Endothelial cell of hepatic sinusoid (primary cell): ENCODE measurements around the gene SLC26A5.
"Not testable (repeated sequence)": the region's sequence is repeated elsewhere in the genome, so short reads cannot be mapped to it uniquely, and the experiment has no call there.

Experiments used
- in situ Hi-C: cut with HindIII; loops from 2 replicates; pipeline ENCODE4 v1.10.0; 2017; ENCODE audit warnings: low sequenced_read_pairs

The SLC26A5 gene

GRCh38 chr7:103405789-103406613 lies 40.0 kb downstream of the SLC26A5 start:
- in situ Hi-C loops: not testable (repeated sequence)

GRCh38 chr7:103399687-103400086 lies 46.3 kb downstream of the SLC26A5 start:
- in situ Hi-C loops: not testable (repeated sequence)

DNA sequence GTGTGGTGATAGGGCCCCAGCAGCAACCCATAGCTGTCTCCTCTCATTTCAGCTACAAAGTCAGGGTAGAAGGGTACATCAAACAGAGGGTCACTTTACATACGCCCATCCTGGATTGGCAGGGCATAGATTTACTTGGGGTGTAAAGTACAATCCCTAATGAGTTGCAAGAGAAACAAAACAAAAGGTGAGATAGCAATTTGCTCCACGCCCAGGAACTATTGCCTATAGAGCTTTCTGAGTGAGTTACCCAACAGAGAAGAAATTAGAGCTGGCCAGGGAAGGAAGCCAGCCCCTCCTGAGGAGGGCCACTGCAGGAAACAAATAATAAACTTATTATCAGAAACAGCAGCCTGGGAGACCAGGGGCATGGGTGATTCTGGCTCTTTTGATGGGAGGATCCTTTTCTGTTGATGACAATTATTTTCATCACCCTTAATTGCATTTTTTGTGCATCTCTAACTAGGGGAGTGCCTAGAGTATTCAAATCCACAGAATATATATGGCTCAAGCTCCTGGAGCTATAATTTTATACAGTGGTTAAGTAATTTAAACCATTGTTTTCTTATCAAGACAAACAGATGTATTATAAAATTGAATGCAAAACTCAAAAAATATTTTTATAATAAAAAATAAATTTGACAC lies 47.4 kb downstream of the SLC26A5 start:
- in situ Hi-C loops: no loop called here

DNA sequence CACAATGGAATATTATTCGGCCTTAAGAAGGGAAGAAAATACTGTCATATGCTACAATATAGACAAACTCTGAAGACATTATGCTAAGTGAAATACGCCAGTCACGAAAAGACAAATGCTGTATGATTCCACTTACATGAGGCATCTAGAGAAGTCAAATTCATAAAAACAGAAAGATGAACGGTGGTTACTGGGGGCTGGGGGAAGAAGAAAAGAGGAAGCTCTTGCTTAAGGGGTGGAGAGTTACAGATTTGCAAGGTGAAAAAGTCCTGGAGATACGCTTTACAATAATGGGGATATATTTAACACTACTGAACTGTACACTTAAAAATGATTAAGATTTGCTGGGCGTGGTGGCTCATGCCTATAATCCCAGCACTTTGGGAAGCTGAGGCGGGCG lies 49.5 kb downstream of the SLC26A5 start:
- in situ Hi-C loops: no loop called here

DNA sequence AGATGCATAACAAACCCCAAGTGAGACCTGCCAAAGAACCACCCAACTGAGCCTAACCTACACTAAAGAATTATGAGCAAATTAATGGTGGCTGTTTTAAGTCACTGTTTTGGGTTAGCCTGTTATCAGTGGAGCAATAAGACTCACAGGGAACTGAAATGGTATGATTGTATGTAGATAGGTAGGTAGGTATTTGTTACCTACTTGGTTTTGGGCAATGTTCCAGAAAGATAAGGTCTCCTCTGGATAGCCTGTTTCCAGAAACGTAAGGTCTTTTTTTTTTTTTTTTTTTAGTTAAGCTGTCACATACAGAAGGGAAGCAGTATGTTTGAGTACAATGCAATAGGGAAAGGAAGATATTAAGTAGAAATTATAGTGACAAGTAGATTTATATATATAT lies 50.9 kb downstream of the SLC26A5 start:
- in situ Hi-C loops: no loop called here

DNA sequence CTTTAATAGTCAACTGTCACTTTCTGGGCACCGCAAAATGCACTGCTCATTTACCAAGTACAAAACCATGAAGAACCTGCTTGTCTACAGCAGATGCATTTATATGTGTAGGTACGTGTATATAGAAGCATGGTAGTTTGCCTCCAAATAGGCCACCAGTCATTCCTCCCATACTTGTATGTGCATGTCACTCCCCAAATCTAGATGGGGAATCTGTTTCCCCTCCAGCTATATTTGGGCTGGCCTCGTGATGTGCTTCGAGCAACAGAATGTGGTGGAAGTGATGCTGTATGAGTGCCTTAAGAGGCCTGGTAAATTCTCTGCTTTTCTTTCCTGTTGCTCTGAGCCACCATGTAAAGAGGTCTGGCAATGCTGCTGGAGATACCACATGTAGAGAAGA lies 51.4 kb downstream of the SLC26A5 start:
- in situ Hi-C loops: no loop called here

DNA sequence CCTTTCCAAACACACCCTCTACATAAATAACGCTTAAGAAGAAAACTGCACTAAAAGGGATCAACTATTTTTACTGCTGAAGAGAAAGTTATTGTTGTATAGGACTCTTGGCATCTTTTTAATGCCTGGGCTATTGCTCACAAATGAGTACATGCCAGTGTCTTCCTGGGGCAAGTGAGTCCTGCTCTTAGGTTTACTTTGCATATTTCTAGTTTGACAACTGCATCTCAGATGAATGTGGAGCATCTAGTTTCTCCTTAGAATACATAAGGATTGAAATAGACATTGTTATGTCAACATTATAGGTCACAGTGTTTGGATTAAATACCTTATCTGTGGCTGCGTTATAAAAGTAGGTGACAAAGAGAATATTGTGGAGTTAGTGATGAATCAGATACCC lies 54.0 kb downstream of the SLC26A5 start:
- in situ Hi-C loops: no loop called here

DNA sequence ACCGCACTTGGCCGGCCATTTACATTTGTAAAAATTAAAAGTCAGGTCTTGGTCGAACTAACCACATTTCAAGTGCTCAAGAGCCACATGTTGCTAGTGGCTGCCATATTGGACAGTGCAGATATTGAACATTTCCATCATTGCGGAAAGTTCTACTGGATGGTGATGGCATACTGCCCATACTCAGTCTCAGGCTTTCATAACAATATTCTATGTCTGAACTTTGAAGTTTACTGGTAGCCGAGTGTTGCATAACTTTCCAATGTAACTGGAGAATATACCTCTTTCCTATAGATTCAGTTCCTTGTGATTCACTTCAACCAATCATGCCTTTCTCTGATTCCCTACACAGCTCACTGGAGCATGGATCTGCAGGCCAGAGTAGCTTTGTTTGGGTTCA lies 54.9 kb downstream of the SLC26A5 start:
- in situ Hi-C loops: no loop called here

- in situ Hi-C loops: no loop called here
These were observed 56.7 kb downstream of the SLC26A5 start for GRCh38 chr7:103389263-103389662.

- in situ Hi-C loops: no loop called here
These were observed 57.4 kb downstream of the SLC26A5 start for GRCh38 chr7:103388469-103389140.

DNA sequence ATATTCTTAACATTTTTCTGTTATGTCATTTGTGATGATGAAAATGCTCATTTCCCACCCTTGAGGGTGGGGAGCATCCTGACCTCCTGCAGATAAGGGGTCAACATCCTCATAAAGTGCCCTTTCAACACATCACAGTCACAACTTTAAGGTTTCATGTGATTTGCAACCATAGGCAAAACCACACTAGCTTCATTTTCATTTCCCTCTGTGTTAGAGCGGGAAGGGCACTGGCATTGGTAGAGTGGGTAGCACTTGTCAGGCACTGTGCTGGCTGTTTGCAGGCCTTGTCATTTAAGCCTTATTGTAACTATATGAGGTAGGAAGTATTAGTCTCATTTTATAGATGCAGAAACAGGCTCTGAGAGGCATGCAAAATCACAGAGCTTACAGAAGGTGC lies 58.8 kb downstream of the SLC26A5 start:
- in situ Hi-C loops: no loop called here

DNA sequence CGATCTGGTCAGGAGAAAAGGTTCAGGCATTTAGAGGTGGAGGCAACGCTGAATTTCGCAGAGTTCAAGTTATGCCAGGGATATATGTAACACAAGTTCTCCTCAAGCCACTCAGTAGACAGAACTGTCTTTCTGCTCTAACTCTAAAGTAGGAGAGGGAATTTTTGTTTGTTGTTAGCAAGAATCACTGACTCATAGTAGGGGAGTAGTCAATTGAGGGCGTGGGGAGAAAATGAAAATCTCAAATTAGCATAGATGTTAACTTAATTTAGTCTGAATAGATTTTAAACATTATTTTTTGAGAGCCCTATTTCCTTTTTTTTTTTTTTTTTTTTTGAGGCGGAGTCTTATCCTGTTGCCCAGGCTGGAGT lies 64.0 kb downstream of the SLC26A5 start:
- in situ Hi-C loops: no loop called here

DNA sequence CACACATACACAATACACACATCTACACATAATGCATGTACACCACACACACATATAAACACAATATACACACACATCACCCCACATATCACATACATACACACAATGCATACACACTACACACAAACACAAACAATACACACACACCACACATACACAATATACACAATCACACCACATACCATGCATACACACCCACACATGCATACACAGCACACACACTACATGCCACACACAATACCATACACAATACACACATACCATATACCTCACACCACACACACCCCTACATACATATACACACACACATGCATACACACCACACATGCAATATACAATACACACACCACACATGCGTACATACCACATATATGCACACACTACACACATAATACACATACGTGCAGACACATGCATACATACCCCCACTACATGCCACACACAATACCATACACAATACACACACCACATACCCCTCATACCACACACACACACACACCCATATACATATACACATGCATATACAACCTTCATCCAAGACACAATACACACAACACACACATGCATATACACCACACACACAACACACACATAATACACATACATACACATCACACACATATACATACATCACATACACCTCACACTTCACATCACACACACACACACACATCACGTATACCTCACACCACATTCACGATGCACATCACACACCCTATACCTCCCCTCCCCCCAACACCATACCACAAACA lies 64.6 kb downstream of the SLC26A5 start:
- in situ Hi-C loops: no loop called here

GRCh38 chr7:103380395-103381191 lies 65.4 kb downstream of the SLC26A5 start:
- in situ Hi-C loops: no loop called here

GRCh38 chr7:103379270-103379975 lies 66.6 kb downstream of the SLC26A5 start:
- in situ Hi-C loops: no loop called here

- in situ Hi-C loops: no loop called here
These were observed 72.0 kb downstream of the SLC26A5 start for GRCh38 chr7:103373866-103374643.

DNA sequence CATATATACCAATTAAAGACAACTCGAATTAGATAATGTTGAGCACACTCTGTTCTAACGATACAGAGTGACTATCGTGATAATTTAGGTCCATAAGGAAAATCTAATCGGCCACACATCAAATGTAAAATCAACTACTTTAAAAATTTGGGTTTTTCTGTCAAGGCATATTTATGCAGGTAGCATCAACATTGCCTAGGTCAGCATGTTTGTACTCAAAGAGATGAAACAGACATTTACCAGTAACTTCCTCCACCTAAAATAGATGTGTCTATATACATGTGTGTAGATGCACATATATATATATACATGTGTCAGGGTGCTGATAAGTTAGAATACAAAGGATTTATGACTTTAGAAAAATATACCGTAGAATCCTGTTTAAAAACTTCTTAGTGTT lies 76.6 kb downstream of the SLC26A5 start:
- in situ Hi-C loops: no loop called here

- in situ Hi-C loops: no loop called here
These were observed 96.2 kb downstream of the SLC26A5 start for GRCh38 chr7:103349805-103350204.

- in situ Hi-C loops: no loop called here
These were observed 97.0 kb downstream of the SLC26A5 start for GRCh38 chr7:103348959-103349358.
